Stimulated activated CD4-positive, alpha-beta T cell treated with anti-CD3 and anti-CD28 coated beads, TNF-alpha, amount 100 ng/mL, for 24 hours (primary cell): Measurements from ENCODE around the gene VMP1.
A peak's percentile ranks its signal among the peaks of the same experiment; 100 is the strongest.
"Not testable (repeated sequence)": the region's sequence is repeated elsewhere in the genome, so short reads cannot be mapped to it uniquely, and the experiment has no call there.

ENCODE experiments used
- DNase-seq, 3 experiments: peaks; one replicate each; pipeline ENCODE4 v3.0.0-alpha.2; 2020; ENCODE audit warnings: low read depth in 3 of 3

VMP1 gene

DNA sequence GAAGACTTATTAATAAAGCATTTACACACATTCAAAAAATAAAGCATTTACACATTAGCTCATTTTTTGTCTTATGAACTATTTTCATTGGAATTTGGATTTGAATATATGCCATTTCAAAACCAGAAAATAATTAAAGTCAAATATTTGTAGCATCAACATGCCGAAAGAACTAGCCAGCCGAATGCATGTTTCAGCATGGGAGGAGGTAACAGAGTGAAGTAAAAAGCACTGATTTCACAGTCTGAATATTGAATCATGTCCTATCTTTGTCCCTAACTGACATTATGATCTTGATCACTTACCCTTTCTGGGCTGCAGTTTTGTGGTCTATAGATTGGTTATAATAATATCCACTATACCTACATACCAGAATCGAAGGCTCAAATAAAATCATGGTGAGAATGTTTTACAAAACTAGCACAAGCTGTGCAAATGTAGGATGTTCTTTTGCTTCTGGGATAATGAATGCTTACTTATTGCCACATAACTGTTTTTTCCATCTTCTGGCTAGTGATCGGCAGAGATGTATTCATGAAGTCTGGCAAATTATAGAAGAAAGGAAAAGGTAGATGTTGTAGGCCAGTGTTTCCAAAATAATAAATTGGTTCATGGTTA is 100.5 kb downstream of the VMP1 start:
- DNase-seq, result no peak

DNA sequence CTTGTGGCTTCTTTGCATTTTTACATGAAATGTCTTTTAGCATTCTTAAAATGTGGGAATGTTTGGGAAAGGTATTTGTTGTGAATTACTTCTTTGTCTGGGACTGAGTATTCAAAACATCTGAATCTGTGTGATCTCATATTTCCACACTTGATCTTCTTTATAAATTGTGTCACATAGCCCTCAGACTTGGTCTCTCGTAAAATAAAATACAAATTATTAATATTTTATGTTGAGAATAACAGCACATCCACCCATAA is 103.4 kb downstream of the VMP1 start:
- no peak for DNase-seq

GRCh38 chr17:59811209-59811608 is 103.8 kb downstream of the VMP1 start:
- DNase-seq, result no peak

DNA sequence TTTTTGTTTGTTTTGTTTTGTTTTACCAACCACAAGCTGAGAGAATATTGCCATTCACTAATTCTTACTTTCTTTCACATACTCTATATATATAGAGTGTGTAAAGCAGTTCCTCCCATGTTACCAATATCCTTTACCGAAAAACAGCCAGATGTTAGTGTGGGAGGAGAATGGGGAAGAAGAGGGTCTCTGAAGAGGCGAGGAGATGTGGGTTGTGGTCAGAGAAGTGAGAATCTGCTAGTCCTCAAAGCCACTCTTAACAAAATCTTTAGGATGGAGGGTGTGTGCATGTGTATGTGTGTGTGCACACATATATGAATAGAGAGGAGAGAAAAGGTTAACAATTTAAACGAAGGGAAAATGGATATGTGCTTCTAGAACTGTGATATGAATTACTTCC is 104.7 kb downstream of the VMP1 start:
- DNase-seq, result no peak

GRCh38 chr17:59814276-59814675 is 106.8 kb downstream of the VMP1 start:
- no peak for DNase-seq

DNA sequence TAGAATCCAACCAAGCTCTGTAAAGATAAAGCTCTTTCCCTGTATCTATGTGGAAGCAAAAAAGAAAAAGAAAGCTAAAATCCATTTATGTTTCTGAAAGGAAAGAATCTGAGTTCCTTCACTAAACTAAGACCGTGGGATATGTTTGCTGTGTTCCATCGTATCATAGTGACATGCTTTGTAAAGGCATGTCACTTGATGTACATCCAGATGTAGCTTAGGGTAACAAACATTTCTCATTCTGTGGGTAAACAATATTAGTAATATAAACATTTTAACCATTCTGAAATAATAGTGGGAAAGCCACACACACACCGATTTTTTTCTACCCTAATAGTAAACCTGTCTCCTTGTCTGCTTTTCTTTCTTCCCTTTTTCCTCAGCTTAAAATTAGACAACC is 107.2 kb downstream of the VMP1 start:
- no peak for DNase-seq

DNA sequence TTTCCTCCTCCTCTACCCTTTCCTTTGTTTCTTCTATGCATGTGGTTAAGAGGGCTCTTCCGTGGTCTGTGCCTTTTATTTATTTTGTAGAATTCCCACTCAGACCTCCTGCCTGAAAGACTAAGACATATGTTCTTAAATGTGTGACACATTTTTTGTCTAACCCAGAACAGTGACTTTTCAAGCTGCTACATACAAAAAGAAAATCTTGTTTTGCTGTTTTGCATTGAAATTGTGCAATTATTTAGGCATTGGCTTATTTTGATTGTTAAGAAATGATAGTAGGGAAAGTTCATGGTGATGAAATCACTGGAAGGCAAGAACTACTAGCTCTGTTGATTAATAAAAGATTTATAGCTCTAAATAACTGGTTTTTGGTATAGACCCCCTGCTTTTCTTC is 108.5 kb downstream of the VMP1 start:
- DNase-seq, result no peak

GRCh38 chr17:59825533-59826322 is 118.3 kb downstream of the VMP1 start:
- no peak for DNase-seq

DNA sequence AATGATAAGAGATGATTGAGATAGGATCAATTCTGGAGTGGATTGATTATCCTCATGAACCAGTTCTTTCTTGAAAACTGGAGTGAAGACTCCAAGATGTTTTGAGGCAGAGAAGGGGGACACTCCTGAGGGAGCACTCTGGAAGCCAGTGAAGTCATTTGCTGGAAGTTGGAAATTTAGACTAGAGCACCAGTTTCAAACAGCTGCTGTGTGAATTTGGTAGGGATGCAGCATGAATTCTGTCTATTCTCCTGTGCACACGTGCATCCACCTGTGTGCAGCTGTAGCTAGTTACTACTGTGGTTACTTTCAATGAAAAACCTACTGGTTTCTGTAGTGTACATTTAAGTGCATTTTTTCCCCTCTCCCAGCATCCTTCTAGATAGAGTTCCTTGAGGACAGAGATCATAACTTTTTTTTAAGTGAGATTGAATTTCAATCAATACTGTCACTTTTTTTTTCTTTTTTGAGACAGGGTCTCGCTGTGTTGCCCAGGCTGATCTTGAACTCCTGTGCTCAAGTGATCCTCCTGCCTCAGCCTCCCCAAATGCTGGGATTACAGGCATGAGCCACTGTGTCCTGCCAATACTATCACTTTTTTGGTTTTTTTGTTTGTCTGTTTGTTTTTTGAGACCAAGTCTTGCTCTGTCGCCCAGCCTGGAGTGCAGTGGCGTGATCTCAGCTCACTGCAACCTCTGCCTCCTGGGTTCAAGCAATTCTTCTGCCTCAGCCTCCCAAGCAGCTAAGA is 119.4 kb downstream of the VMP1 start:
- no peak for DNase-seq

- no peak for DNase-seq
Measured at GRCh38 chr17:59827721-59828477, 120.4 kb downstream of the VMP1 start.

GRCh38 chr17:59828478-59828760 is 121.0 kb downstream of the VMP1 start:
- DNase-seq, result no peak

GRCh38 chr17:59828819-59829216 is 121.4 kb downstream of the VMP1 start:
- DNase-seq, result not testable (repeated sequence)

DNA sequence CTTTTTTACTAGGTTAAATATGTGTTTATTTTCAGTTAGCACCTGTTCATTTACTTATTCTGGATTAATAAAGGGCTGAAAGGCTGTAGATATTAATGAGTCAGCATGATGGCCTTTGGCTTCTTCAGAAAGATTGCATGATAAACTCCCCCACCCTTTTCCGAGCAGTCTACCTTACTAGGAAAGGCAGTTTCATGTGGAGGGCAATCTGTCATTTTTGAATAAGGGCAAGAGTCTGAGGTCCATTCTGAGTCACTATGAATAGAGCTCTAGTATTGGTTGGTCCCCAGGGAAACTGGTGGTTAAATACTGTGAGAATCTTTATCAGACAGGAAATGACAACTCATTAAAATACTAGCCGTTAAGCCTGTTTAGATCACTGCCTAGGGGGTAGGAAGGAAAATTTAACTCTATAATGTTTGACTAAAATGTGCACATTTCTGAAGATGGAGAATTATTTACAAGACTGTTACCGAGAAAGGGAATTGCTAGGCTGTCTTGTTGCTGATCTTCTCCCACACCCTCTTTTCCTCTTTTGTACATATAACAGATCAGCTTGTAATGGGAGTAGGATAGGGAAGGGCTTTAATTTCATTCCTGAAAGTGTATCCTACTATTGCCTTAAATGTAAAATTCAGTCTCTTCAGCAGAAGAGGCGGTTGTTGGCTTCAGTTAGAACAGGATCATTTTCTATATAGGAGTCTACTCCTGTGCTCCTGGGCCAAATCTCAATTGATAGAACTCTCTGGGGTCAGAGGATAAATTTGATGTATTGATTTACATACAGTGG is 122.0 kb downstream of the VMP1 start:
- DNase-seq, result no peak

GRCh38 chr17:59830007-59830630 is 122.7 kb downstream of the VMP1 start:
- peak in 1 of 3 experiments; percentile 56 for DNase-seq

DNA sequence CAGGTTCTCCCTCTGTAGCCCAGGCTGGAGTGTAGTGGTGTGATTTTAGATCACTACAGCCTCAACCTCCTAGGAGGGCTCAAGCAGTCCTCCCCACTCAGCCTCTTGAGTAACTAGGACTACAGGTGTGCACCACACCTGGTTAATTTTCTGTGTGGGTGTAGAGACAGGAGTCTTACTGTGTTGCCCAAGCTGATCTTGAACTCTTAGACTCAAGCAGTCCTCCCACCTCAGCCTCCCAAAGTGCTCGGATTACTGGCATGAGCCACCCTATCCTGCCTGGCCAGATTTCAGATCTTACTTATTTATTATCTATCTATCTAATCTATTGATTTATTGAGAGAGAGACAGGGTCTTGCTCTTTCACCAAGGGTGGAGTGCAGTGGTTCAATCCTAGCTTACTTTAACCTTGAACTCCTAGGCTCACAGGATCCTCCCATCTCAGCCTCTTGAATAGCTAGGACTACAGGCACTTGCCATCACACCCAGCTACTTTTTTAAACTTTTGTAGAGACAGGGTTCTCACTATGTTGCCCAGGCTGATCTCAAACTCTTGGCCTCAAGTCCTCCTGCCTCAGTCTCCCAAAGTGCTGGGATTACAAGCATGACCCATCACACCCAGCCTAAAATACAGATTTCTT is 123.5 kb downstream of the VMP1 start:
- no peak for DNase-seq

GRCh38 chr17:59832883-59833379 is 125.5 kb downstream of the VMP1 start:
- no peak for DNase-seq

DNA sequence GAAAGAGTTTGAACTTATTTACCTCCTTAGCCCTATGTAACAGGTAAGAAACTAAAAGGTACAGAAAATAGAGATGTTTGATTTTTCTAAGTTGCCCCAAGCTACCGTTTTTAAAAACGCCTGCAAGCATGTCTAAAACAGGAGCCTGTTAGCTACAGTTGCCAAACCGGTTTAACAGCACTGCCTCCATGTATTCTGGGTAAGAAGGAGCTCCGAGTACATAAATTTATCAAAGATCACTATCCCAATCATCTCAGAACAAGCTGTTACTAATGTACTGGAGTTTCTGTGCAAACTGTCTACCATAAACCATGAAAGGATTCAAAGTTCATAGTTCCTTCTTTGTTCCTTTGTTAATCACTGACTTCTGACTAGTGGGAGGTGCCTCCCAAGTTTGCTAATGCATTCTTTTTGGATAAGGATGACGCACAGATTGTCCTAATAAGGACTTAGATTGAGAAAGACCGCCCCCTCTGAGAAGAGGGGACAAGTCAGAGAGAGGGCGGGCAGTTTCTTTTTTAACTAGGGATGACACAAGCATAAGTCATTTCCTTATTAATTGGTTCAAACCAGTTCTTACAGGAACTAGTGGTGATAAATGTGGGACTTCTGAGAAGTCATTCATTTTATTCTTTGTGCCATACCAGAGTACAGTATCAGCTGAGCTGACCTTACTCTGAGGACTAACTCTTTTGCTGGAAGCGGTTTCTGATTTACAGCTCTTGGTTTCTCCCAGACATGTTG is 130.0 kb downstream of the VMP1 start:
- no peak for DNase-seq

DNA sequence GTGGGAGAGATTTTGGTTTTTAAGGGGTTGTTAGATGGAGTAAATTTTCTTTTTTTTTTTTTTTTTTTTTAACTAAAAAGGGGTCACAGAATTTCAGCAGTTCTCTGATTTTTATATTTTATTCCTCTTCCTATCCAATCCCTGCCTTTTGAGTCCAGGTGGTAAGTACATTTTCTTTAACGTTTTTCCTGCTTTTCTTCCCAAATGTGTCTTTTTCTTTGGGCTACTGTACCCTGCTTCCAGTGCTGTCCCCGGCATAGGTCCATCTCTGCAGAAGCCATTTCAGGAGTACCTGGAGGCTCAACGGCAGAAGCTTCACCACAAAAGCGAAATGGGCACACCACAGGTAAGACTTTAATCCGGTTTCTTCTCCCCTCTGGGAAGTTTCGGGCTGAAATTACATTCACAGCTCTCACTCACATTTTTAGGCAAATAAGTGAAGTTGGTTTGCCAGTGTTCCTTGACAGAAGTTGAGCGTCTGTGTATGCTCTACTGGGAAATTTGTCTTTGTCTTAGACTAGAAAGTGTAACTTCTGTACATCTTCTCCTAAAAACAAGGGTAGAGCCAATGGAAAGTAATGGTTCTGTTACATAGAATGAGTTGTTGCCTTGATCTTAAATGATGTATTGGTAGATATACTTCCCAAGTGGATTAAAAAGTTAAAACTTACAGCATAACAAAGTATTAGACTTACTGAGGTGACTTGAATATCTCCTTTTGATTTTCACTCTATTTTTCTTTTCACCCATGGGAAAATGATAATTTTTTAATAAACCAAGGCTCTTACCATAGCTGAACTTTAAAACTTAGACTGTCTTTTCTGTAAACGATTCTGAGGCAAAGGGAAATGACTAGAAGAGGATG is 130.8 kb downstream of the VMP1 start:
- DNase-seq, result no peak
